HepG2 (cell line): ENCODE measurements around the gene BARX1. TPM values are rescaled to one million over a fixed set of nuclear protein-coding genes. Genes with fewer than 3 reads are reported as not detected.

Source experiments
- ATAC-seq: fragments of 200-7000 bp; cut with Tn5 transposase; 3 replicates; pipeline ENCODE4 v1.9.1; 2020; ENCODE audit warnings: mild to moderate bottlenecking, moderate library complexity
- BruUV-seq: library from RNA; stranded (reverse); fragments of 400-500 nt; replicated peaks from 2 replicates; lab custom pipeline; 2021; lab: Mats Ljungman, UMichigan
- CTCF ChIA-PET: fragments of 300-600 bp; formaldehyde crosslinking; extraction: SDS; loops from one replicate; lab custom pipeline; 2021; ENCODE audit warnings: low total read pairs, inconsistent platforms, low intra/inter-chr PET ratio; lab: Yijun Ruan, JAX
- POLR2A ChIA-PET: fragments of 350-600 bp; sonication (Branson Sonifier 250); formaldehyde crosslinking; loops from one replicate; lab custom pipeline; 2020; ENCODE audit warnings: antibody characterized with exemption, inconsistent platforms; lab: Yijun Ruan, JAX
- DNase-seq: peaks from one replicate; pipeline ENCODE4 v3.0.0-alpha.2; 2015; ENCODE audit warnings: low spot score
- FAIRE-seq: peaks from 3 replicates; lab custom pipeline; 2011; peaks lifted over from hg19 to GRCh38; lab: Jason Lieb, UNC
- H2AFZ ChIP-seq: one replicate; pipeline ENCODE4 v1.6.1; 2011; ENCODE audit warnings: low read length, inconsistent platforms
- H3K27ac ChIP-seq: fragments of 300-600 bp; 3 replicates; pipeline ENCODE4 v1.8.0; 2011; ENCODE audit warnings: mixed run types, mild to moderate bottlenecking, mixed read lengths, low read length, inconsistent platforms; ENCODE audit not compliant: insufficient read depth; ENCODE audit errors: extremely low read length
- H3K27me3 ChIP-seq, 2 experiments: fragments of 200-600 bp in 1 of 2; 2 replicates in 1 of 2; 3 replicates in 1 of 2; pipeline versions ENCODE4 v1.6.0 to v1.8.0; 2011; ENCODE audit warnings: low read length in 2 of 2, mild to moderate bottlenecking in 2 of 2, moderate library complexity in 2 of 2, inconsistent platforms in 1 of 2; ENCODE audit not compliant: insufficient read depth in 2 of 2, control insufficient read depth in 1 of 2
- H3K36me3 ChIP-seq, 2 experiments: fragments of 200-600 bp in 1 of 2; replicated peaks in 1 of 2; 2 replicates in 1 of 2; 3 replicates in 1 of 2; pipeline versions ENCODE4 v1.5.1 to v1.8.0; 2011; ENCODE audit warnings: low read length in 2 of 2, inconsistent platforms in 1 of 2; ENCODE audit not compliant: insufficient read depth in 2 of 2, control insufficient read depth in 1 of 2
- H3K4me1 ChIP-seq: 2 replicates; pipeline ENCODE4 v1.5.1; 2012; ENCODE audit warnings: low read length, inconsistent platforms; ENCODE audit not compliant: insufficient read depth
- H3K4me2 ChIP-seq: 2 replicates; pipeline ENCODE4 v1.6.0; 2011; ENCODE audit warnings: low read depth, low read length, inconsistent platforms
- H3K4me3 ChIP-seq, 3 experiments: fragments of 200-600 bp in 1 of 3; sonication (generic), shearing (Covaris generic) in 1 of 3; replicated peaks in 1 of 3; 2 replicates each; pipeline ENCODE4 v1.5.1; 2011 to 2016; ENCODE audit warnings: low read length in 3 of 3, inconsistent platforms in 2 of 3, low read depth in 2 of 3, mild to moderate bottlenecking in 2 of 3, control low read depth in 1 of 3, mixed read lengths in 1 of 3; ENCODE audit not compliant: insufficient read depth in 1 of 3
- H3K79me2 ChIP-seq: one replicate; pipeline ENCODE4 v1.6.1; 2011; ENCODE audit warnings: low read length, inconsistent platforms; ENCODE audit not compliant: insufficient read depth
- H3K9ac ChIP-seq: 2 replicates; pipeline ENCODE4 v1.6.0; 2011; ENCODE audit warnings: mild to moderate bottlenecking, low read depth, low read length, inconsistent platforms; ENCODE audit not compliant: insufficient read depth
- H3K9me3 ChIP-seq: 2 replicates; pipeline ENCODE4 v1.5.1; 2012; ENCODE audit warnings: mild to moderate bottlenecking, low read length
- H4K20me1 ChIP-seq: 2 replicates; pipeline ENCODE4 v1.6.0; 2011; ENCODE audit warnings: inconsistent platforms, mild to moderate bottlenecking, low read length, moderate library complexity; ENCODE audit not compliant: insufficient read depth
- GATA4 ChIP-seq: sonication (generic); IDR thresholded peaks from 2 replicates; pipeline ENCODE4 v1.6.1; 2016; ENCODE audit warnings: antibody characterized with exemption, low read depth, borderline replicate concordance
- GTF2F1 ChIP-seq: fragments of 150-350 bp; IDR thresholded peaks from 2 replicates; pipeline ENCODE4 v1.6.1; 2014; ENCODE audit warnings: low read length
- NR1H2 ChIP-seq: sonication (generic); formaldehyde crosslinking; IDR thresholded peaks from 2 replicates; pipeline ENCODE4 v1.8.1; 2022; ENCODE audit warnings: low read depth, missing genetic modification reagents, borderline replicate concordance
- POGZ ChIP-seq: sonication (generic); formaldehyde crosslinking; IDR thresholded peaks from 2 replicates; pipeline ENCODE4 v1.4.0; 2020; ENCODE audit warnings: mild to moderate bottlenecking, missing genetic modification reagents
- REST ChIP-seq, 2 experiments: IDR thresholded peaks; 2 replicates each; pipeline ENCODE4 v1.6.1; 2011 to 2012; ENCODE audit warnings: low read length in 2 of 2, borderline replicate concordance in 1 of 2, low read depth in 1 of 2, mild to moderate bottlenecking in 1 of 2, moderate library complexity in 1 of 2
- SAFB2 ChIP-seq: sonication (generic); formaldehyde crosslinking; IDR thresholded peaks from 2 replicates; pipeline ENCODE4 v1.5.1; 2020; ENCODE audit warnings: missing genetic modification reagents, low read depth, mild to moderate bottlenecking, borderline replicate concordance
- TAF1 ChIP-seq: sonication (generic); formaldehyde crosslinking; IDR thresholded peaks from 2 replicates; pipeline ENCODE4 v1.4.0; 2020; ENCODE audit warnings: missing genetic modification reagents
- TMF1 ChIP-seq: sonication (generic); formaldehyde crosslinking; IDR thresholded peaks from 2 replicates; pipeline ENCODE4 v1.8.1; 2022; ENCODE audit warnings: low read depth, missing genetic modification reagents
- ZNF264 ChIP-seq: sonication (generic); formaldehyde crosslinking; IDR thresholded peaks from 2 replicates; pipeline ENCODE4 v1.4.0; 2020; ENCODE audit warnings: missing genetic modification reagents
- ZNF350 ChIP-seq: sonication (generic); formaldehyde crosslinking; IDR thresholded peaks from 2 replicates; pipeline ENCODE4 v1.4.0; 2020; ENCODE audit warnings: mild to moderate bottlenecking, low read depth, missing genetic modification reagents, borderline replicate concordance
- ZNF441 ChIP-seq: sonication (generic); formaldehyde crosslinking; IDR thresholded peaks from 2 replicates; pipeline ENCODE4 v1.7.0; 2021; ENCODE audit warnings: missing genetic modification reagents, borderline replicate concordance
- ZNF780A ChIP-seq: sonication (generic); formaldehyde crosslinking; IDR thresholded peaks from 2 replicates; pipeline ENCODE4 v1.8.0; 2022; ENCODE audit warnings: mild to moderate bottlenecking, missing genetic modification reagents, moderate library complexity
- WGBS: methylation state at CpG from one replicate; pipeline ENCODE4 v1.1.6; 2017; ENCODE audit warnings: low lambda C conversion rate; 5-methylcytosine and 5-hydroxymethylcytosine counted together
- in situ Hi-C: cut with HindIII; loops from 2 replicates; pipeline ENCODE4 v1.10.0; 2017; ENCODE audit warnings: low pct_unique_long_range_greater_than_20kb; ENCODE audit not compliant: extremely low pct_ligation_motif_present
- intact Hi-C: fragments of 100-400 bp; cut with micrococcal nuclease; formaldehyde crosslinking; loops from one replicate; pipeline ENCODE4 v1.10.0; 2022; ENCODE audit not compliant: unreplicated experiment
- polyA plus RNA-seq, 8 experiments: library from polyadenylated mRNA; depleted of rRNA in 3 of 8; stranded (reverse) in 7 of 8; unstranded in 1 of 8; fragments of >200 nt; fragmentation: Illumina TruSeq in 4 of 8; extraction: Trizol in 4 of 8; gene quantifications; 2 replicates each; pipeline versions ENCODE4 v1.2.1 to v1.2.3, GENCODE V29; 2011 to 2016; ENCODE audit warnings: low read depth in 4 of 8, missing spikeins in 1 of 8, mixed read lengths in 1 of 8; ENCODE audit not compliant: insufficient read depth in 1 of 8
- total RNA-seq, 5 experiments: library from RNA; depleted of rRNA; stranded (reverse); fragments of >200 nt; fragmentation: Illumina TruSeq; extraction: Trizol; gene quantifications; 2 replicates each; pipeline ENCODE4 v1.2.3, GENCODE V29; 2016; ENCODE audit warnings: low read depth in 1 of 5
- TF ChIP-seq, protein P1 (sequence below): sonication (generic); formaldehyde crosslinking; IDR thresholded peaks from 2 replicates; pipeline ENCODE4 v1.8.1; 2023; ENCODE audit warnings: mild to moderate bottlenecking, missing genetic modification reagents

The BARX1 gene
- total and polyA plus RNA-seq, 2 of the 13 experiments (the other 11 are each of a cell fraction or from before 2014, with no cell fraction given), result not detected

DNA sequence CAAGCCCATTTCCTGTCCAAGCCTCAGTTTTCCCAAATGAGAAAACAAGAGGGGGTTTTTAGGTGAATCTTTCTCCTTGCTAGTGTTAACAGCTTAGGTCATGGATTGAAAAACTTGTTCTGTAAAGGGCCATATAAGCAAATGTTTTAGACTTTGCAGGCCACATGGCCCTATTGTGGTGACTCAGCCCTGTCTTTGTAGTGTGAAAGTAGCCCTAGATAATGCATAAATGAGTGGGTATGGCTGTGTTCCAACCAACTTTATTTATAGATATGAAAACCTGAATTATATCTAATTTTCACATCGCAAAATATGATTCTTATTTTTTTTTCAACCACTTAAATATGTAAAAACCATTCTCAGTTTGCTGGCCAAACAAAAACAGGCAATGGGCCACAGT lies 6.9 kb upstream of the BARX1 start:
- no peaks in the 10 kb centered on the region for H3K9me3 ChIP-seq
- H3K27me3 ChIP-seq, result peaks cover 13 to 44% of the 10 kb centered on the region in 2 experiments
- no TSS peak for BruUV-seq
- H4K20me1 ChIP-seq, result no peaks in the 10 kb centered on the region
- intact Hi-C loops, result loop anchor here (2.0 kb wide), 1 partner anchor 141 kb away; no protein-coding TSS in a partner anchor
- no peak overlapping the region for H3K4me3 ChIP-seq
- H2AFZ ChIP-seq, result no peak overlapping the region
- POLR2A ChIA-PET, result no interaction called here
- 0% methylated on average over 1 of the region's 1 CpG for WGBS
- CTCF ChIA-PET, result interaction anchor here (1.3 to 2.5 kb wide), 2 partner anchors 134 to 141 kb away, joined by 6 to 15 read pairs; no protein-coding TSS in a partner anchor
- no peak overlapping the region for H3K27ac ChIP-seq
- DNase-seq, result no peak
- no peak overlapping the region for H3K9ac ChIP-seq
- in situ Hi-C loops, result loop anchor here (5.0 kb wide), 2 partner anchors 140 to 280 kb away; no protein-coding TSS in a partner anchor
- ATAC-seq, result no peak
- no peak for TF ChIP-seq ZNF780A (CRISPR knock-in tag)
- TF ChIP-seq ZNF264 (CRISPR knock-in tag), result no peak
- TF ChIP-seq, protein P1, sequence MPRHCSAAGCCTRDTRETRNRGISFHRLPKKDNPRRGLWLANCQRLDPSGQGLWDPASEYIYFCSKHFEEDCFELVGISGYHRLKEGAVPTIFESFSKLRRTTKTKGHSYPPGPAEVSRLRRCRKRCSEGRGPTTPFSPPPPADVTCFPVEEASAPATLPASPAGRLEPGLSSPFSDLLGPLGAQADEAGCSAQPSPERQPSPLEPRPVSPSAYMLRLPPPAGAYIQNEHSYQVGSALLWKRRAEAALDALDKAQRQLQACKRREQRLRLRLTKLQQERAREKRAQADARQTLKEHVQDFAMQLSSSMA (CRISPR knock-in tag), result no peak
- no peak for TF ChIP-seq ZNF441 (CRISPR knock-in tag)
- H3K36me3 ChIP-seq, result no peaks in the 10 kb centered on the region
- H3K79me2 ChIP-seq, result no peaks in the 10 kb centered on the region
- H3K4me2 ChIP-seq, result no peak overlapping the region
- H3K4me1 ChIP-seq, result no peaks in the 10 kb centered on the region
- FAIRE-seq, result no peak

GRCh38 chr9:93960971-93961841 lies 6.1 kb upstream of the BARX1 start:
- no TSS peak for BruUV-seq
- Histone ChIP-seq H3K4me1 (no peaks in the 10 kb centered on the region), H3K79me2 (no peaks in the 10 kb centered on the region), H3K27ac (no peak overlapping the region), H4K20me1 (no peaks in the 10 kb centered on the region), H3K27me3 (peaks cover 14 to 52% of the 10 kb centered on the region in 2 experiments), H3K4me3 (no peak overlapping the region), H2AFZ (no peak overlapping the region), H3K9ac (no peak overlapping the region), H3K36me3 (no peaks in the 10 kb centered on the region), H3K9me3 (no peaks in the 10 kb centered on the region), H3K4me2 (no peak overlapping the region)
- intact Hi-C loops (no loop called here), in situ Hi-C loops (loop anchor here (5.0 kb wide), 2 partner anchors 139 to 279 kb away; no protein-coding TSS in a partner anchor)
- ChIA-PET CTCF (interaction anchor here (2.5 kb wide), 1 partner anchor 134 kb away, joined by 15 read pairs; no protein-coding TSS in a partner anchor), POLR2A (no interaction called here)
- TF ChIP-seq REST (IDR thresholded peaks at IDR 0.05; ENCODE audit: borderline replicate concordance in 1 of 2, low read depth in 1 of 2, low read length in 2 of 2) (no peak), POGZ (no peak), GTF2F1 (no peak), GATA4 (no peak), TMF1 (CRISPR knock-in tag) (no peak), TAF1 (no peak), NR1H2 (no peak), SAFB2 (no peak), ZNF350 (no peak)
- no peak for ATAC-seq
- DNase-seq, result no peak
- no peak for FAIRE-seq
- whole genome bisulfite sequencing, result 65% methylated on average over 10 of the region's 11 CpGs
